ENCODE data around the gene OVCA2.

DNA sequence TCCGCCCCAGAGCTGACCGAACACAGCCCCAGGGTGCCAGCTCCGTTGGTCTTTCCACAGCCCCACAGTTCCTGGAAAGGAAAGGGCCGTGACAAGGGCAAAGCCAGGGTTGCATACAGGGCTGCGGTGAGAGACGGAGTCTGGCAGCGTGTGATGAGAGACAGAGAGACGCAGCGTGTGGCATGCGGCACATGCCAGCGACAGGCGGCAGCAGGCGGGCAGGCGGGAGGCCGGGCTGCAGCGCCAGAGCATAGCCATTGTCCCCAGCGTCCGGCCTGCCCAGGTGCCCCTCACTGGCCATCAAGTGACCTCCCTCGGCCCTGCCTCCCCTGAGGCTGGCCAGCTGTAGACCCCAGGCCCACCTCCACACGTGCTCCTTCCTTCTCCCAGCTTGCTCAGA is 25.3 kb upstream of the OVCA2 start:
- TF ChIP-seq, protein P1, sequence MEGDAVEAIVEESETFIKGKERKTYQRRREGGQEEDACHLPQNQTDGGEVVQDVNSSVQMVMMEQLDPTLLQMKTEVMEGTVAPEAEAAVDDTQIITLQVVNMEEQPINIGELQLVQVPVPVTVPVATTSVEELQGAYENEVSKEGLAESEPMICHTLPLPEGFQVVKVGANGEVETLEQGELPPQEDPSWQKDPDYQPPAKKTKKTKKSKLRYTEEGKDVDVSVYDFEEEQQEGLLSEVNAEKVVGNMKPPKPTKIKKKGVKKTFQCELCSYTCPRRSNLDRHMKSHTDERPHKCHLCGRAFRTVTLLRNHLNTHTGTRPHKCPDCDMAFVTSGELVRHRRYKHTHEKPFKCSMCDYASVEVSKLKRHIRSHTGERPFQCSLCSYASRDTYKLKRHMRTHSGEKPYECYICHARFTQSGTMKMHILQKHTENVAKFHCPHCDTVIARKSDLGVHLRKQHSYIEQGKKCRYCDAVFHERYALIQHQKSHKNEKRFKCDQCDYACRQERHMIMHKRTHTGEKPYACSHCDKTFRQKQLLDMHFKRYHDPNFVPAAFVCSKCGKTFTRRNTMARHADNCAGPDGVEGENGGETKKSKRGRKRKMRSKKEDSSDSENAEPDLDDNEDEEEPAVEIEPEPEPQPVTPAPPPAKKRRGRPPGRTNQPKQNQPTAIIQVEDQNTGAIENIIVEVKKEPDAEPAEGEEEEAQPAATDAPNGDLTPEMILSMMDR (IDR thresholded peaks at IDR 0.05; ENCODE audit: low read length) = no peak
- no peak for TF ChIP-seq EZH2 (IDR thresholded peaks at IDR 0.05; ENCODE audit: borderline replicate concordance, low read length)

Measured in OCI-LY1 (cell line).